CD4-positive, alpha-beta T cell treated with Interleukin-15 for 1 hour (primary cell): ENCODE measurements around the gene LILRA2.
"Not testable (repeated sequence)": the region's sequence is repeated elsewhere in the genome, so short reads cannot be mapped to it uniquely, and the experiment has no call there.

Experiments used
- DNase-seq: peaks from one replicate; pipeline ENCODE4 v3.0.0-alpha.2; 2020

The LILRA2 gene

DNA sequence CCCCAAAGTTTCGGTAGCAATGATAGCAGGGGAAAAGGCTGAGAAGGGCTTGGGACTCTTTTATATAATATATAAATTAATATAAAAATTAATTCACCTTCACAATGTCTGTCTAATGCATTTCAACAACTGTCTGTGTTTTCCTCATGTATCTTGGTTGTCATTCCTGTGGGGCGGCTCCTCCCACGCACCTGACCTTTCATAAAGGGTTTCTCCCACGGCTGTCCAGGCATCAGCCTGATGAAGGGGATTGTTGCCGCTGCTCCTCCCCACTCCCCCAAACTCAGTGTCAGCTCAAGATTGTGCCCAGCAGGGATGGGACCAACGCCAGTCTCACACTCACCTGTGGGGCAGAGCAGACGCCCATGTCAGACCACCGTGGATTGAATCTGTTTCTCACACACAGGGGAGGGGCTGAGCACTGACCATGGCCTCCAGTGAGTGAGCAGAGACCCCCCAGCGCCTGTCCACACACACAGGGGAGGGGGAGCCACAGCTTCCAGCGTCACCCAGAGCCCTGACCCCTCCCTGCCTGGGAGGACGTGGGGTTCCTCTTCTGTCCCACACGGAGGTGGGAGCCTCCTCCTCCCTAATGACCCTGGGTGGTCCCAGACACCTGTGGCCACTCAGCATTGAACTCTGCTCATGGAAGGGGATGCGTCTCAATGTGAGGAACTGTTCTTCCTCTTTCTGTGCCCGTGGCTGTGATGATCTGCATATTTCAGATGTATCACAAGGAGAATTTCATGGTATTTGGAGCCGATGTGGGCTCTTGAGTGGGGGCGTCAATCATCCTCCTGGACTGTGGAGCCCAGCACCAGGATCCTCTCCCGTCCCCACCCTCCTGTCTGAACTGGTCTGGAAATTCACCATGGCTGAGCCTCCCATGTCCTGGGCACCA lies 1.6 kb upstream of the LILRA2 start:
- DNase-seq = not testable (repeated sequence)

DNA sequence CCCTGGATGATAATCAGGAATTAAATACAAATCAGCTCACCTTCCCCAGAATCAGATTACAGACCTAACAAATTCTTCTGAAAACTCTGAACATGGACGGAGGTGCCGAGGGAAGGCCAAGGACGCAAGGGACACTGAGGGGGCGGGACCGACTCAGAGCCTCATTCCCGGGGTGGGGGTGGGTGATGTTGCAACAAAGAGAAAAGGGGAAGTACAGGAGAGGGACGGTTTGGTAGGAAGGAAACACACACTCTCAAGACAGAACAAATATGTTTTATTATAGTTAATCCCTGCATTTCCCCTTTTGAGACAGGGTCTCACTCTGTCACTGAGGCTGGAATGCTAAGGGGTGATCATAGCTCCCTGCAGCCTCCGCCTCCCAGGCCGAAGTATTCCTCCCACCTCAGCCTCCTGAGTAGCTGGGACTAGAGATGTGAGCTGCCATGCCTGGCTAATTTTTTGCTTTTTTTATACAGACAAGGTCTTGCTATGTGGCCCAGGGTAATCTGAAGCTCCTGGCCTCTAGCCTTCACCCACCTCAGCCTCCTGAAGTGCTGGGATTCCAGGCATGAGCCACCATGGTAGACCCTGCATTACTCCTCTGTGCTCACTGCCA lies 786 bp upstream of the LILRA2 start:
- peak; percentile 41 for DNase-seq

DNA sequence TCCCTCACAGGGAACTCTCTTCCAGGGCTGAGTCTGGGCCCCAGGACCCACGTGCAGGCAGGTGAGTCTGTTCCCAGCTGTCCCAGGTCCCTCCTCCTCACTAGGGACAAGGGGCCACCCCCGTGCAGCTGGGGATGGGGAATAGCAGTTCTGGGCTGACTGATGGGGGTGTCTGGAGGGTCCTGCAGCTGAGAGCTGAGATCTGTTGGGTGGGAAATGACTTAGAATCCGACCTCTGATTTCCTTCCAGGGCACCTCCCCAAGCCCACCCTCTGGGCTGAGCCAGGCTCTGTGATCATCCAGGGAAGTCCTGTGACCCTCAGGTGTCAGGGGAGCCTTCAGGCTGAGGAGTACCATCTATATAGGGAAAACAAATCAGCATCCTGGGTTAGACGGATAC lies 461 bp downstream of the LILRA2 start:
- no peak for DNase-seq

DNA sequence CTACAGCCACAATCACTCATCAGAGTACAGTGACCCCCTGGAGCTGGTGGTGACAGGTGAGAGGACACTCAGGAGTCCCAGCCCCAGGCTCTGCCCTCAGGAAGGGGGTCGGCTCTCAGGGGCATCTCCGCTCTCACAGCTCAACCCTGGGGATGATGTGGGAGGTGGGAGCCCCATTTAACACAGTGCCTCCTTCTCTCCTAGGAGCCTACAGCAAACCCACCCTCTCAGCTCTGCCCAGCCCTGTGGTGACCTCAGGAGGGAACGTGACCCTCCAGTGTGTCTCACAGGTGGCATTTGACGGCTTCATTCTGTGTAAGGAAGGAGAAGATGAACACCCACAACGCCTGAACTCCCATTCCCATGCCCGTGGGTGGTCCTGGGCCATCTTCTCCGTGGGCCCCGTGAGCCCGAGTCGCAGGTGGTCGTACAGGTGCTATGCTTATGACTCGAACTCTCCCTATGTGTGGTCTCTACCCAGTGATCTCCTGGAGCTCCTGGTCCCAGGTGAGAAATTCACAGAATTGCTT lies 1.0 kb downstream of the LILRA2 start:
- no peak for DNase-seq

DNA sequence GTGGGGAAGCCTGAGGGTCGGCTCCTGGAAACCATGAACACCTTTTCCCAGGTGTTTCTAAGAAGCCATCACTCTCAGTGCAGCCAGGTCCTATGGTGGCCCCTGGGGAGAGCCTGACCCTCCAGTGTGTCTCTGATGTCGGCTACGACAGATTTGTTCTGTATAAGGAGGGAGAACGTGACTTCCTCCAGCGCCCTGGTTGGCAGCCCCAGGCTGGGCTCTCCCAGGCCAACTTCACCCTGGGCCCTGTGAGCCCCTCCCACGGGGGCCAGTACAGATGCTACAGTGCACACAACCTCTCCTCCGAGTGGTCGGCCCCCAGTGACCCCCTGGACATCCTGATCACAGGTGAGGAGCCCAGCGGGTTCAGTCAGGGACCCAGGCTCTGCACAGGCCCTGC lies 1.6 kb downstream of the LILRA2 start:
- DNase-seq = not testable (repeated sequence)

DNA sequence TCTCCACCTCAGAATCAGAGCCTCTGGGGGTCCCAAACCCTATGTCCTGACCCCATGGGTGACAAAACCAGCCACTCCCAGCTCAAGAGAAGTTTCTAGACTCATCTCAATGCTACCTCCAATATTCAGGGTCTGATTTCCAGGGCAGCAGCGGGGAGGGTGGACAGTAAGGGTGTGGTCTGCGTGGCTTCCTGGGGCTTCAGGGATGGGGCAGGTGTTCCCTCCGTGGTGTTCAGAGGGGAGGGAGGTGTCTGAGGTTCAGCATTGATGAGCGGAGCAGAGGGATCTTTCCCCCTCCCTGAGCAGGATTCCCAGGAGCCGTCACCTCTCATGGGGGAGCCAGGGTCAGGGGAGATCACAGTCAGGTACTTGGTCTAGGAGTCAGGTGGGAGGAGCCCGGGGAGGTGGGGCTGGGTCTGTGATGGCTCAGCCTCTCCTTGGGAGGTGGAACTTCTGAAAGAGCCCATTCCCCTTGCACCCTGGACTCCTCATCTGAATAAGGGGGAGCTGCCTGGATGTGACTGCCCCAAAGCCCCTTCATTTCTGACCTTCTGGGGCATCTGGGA lies 2.9 kb downstream of the LILRA2 start:
- no peak for DNase-seq

DNA sequence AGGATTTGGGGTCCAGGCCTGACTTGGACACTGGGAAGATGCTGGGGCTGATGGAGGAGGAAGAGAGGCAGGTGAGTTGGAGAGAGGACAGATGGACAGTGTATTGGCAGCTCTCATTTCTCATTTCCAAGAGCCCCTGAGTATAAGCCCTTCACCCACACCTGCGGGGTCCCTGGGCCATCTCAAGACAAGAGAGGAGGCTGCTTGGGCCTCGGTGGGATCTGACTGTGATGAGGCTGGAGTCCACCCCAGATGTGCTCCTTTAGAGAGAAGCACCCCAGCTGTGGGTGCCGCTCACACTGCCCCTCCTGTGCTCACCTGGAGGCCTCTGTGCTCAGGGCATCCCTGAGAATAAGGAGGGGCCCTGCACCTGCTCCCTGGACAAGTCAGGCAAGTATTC lies 3.7 kb downstream of the LILRA2 start:
- no peak for DNase-seq

DNA sequence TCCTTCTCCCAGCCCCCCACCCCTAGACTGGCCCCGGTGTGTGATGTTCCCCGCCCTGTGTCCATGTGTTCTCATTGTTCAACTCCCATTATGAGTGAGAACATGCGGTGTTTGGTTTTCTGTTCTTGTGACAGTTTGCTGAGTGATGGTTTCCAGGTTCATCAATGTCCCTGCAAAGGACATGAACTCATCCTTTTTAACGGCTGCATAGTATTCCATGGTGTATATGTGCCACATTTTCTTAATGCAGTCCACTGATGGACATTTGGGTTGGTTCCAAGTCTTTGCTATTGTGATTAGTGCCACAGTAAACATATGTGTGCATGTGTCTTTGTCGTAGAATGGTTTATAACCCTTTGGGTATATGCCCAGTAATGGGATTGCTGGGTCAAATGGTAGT lies 4.7 kb downstream of the LILRA2 start:
- not testable (repeated sequence) for DNase-seq

DNA sequence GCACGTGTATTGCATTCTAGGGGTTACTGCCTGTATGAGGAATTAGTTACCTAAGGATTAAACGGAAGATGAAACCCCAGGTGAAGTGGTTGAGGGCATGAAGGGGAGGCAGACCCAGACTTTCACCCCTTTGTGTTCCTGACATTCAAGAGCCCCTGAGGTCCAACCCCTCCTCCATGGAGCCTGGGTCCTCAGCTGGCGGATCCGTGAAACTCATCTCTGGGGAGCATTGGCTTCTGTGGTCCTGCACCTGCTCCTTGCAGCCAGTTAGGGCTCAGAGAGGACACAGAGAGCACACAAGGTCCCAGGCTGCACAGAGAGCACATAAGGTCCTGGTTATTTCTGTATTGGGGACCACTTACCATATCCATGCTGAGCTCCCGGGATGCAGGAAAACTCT lies 12.8 kb downstream of the LILRA2 start:
- no peak for DNase-seq

DNA sequence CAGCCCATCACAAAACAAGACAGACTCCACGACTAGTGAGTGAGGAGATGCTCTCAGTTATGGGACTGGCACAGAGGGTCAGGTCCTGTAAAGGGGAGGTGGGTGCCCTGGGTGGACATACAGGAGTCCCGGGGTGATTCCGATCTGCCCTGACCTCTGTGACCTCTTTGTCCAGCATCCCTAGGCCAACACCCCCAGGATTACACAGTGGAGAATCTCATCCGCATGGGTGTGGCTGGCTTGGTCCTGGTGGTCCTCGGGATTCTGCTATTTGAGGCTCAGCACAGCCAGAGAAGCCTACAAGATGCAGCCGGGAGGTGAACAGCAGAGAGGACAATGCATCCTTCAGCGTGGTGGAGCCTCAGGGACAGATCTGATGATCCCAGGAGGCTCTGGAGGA lies 13.4 kb downstream of the LILRA2 start:
- DNase-seq = no peak

DNA sequence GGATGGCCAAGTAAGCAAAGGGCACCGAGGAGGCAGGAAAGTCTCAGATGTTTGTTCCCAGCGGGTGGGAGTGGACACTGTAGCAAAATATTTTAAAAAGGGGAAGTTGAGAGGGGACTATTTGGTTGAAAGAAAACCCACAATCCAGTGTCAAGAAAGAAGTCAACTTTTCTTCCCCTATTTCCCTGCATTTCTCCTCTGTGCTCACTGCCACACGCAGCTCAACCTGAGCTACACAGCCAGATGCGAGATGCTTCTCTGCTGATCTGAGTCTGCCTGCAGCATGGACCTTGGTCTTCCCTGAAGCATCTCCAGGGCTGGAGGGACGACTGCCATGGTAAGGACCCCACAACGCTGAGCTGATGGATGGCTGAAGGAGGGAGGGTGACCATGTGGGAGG lies 19.9 kb downstream of the LILRA2 start, which contains the start of gene LILRA1:
Gene LILRA1 (plus strand): TSS at position 188 of the 400 bp plus-strand sequence. CDS start 613 bp downstream, outside the sequence.
- DNase-seq = not testable (repeated sequence)

DNA sequence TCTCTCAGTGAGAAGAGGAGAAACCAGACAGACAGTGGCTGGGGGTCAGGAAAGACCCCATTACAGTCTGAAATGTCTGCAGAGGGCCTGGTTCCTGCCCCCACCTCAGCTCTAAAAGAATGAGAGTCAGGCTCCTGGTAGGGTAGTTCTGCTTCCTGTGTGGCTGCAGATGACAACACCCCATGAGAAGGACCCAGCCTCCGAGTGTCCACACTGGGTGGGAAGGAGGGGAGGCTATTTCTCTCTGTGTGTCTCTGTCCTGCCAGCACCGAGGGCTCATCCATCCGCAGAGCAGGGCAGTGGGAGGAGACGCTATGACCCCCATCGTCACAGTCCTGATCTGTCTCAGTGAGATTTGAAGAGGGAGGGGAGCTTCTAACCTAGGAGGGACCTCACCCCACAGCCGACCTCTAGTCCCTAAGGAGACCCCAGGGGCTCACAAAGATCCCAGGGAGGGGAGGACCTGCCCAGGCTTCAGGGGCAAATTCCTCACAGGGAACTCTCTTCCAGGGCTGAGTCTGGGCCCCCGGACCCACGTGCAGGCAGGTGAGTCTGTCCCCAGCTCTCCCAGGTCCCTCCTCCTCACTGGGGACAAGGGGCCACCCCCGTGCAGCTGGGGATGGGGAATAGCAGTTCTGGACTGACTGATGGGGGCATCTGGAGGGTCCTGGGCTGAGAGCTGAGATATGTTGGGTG lies 20.5 kb downstream of the LILRA2 start:
- not testable (repeated sequence) for DNase-seq

DNA sequence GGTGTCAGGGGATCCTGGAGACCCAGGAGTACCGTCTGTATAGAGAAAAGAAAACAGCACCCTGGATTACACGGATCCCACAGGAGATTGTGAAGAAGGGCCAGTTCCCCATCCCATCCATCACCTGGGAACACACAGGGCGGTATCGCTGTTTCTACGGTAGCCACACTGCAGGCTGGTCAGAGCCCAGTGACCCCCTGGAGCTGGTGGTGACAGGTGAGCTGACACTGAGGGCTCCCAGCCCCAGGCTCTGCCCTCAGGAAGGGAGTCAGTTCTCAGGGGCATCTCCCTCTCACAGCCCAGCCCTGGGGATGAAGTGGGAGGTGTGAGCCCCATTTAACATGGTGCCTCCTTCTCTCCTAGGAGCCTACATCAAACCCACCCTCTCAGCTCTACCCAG lies 21.1 kb downstream of the LILRA2 start:
- no peak for DNase-seq

DNA sequence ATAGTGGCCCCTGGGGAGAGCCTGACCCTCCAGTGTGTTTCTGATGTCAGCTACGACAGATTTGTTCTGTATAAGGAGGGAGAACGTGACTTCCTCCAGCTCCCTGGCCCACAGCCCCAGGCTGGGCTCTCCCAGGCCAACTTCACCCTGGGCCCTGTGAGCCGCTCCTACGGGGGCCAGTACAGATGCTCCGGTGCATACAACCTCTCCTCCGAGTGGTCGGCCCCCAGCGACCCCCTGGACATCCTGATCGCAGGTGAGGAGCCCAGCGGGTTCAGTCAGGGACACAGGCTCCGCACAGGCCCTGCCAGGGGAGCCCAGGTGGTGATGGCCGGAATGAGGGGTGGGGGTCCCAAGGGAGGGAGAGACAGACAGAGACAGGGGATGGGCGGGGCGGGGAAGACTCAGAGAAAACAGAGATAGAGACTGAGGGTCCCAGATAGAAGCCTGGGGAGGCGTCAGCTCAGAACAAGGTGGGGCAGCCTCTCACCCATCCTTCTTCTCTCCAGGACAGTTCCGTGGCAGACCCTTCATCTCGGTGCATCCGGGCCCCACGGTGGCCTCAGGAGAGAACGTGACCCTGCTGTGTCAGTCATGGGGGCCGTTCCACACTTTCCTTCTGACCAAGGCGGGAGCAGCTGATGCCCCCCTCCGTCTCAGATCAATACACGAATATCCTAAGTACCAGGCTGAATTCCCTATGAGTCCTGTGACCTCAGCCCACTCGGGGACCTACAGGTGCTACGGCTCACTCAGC lies 22.3 kb downstream of the LILRA2 start:
- not testable (repeated sequence) for DNase-seq

DNA sequence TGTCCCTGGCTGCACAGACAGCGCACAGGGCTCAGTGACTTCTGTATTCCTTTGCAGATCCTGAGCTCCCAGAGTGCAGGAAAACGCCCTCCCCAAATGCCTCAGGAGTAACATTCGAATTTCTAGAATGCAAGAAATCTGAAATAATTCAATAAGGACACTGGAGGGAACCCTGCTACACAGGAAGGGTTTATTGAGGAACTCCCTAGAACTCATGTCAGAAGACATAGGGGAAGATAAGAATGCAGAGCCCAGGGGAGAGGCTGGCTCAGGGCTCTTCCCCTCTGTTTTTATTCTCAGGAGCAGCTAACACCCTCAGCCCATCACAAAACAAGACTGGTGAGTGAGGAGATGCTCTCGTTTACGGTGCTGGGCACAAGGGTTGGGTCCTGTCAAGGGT lies 26.6 kb downstream of the LILRA2 start:
- DNase-seq = no peak

DNA sequence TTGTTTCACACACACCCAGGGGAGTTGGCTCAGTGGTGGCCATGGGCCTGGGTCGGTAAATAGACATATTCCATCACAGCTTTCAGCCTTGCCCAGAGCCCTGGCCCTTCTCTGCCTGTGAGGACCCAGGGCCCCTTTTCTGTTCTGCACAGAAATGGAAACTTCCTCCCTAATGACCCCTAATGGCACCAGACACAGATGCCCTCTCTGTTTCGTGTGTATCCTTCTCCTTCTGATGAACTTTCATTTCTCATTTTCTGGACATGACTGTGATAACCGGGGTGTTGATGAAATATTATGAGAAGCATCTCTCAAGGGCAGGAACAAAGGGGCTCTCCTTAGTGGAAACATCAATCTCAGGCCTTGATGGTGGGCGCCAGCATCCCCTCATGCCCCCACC lies 32.6 kb downstream of the LILRA2 start:
- DNase-seq = no peak

DNA sequence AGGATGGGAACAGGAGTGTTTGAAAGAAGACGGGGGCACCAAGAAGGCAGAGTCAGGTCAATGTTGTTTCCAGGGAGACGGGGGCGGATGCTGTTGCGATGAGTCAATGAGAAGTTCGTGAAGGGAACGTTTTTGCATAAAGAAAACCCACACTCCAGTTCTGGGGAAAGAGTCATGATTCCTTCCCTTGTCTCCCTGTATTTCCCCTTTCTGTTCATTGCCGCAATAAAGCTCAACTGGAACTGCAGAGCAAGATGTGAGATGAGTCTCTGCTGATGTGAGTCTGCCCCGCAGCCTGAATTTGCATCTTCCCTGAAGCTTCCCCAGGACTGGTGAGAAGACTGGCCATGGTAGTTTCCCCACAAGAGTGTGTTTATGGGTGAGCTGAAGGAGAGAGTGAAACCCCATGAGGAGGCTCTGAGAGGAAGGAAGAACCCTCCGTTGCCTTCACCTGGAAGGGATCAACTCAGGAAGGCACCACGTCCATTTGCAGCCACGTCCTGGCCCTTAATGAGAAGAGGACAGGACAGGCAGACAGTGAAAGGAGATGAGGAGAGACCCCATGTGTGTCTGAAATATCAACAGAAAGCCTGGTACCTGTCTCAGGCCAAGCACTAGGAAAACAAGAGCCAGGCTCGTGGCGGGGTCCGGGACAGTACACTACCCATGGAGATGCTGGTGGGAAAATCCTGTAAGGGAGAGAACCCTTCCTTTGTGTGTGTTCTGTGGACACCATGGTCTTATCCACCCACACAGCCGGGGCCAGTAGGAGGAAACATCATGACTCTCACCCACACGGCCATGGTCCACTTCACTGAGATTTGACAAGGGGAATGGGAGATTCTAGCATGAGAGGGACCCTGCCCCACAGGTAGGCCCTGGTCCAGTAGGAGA lies 33.5 kb downstream of the LILRA2 start:
- peak; percentile 32 for DNase-seq

DNA sequence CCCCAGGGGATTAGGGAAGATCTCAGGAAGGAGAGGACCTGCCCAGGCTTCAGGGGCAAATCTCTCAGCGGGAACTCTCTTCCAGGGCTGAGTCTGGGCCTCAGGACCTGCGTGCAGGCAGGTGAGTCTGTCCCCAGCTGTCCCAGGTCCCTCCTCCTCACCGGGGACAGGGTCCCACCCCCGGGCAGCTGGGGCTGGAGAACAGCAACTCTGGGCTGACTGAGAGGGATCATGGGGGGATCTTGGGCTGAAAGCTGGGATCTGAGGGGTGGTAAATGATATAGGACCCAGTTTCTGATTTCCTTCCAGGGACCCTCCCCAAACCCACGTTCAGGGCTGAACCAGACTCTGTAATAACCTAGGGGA lies 34.2 kb downstream of the LILRA2 start:
- DNase-seq = no peak

DNA sequence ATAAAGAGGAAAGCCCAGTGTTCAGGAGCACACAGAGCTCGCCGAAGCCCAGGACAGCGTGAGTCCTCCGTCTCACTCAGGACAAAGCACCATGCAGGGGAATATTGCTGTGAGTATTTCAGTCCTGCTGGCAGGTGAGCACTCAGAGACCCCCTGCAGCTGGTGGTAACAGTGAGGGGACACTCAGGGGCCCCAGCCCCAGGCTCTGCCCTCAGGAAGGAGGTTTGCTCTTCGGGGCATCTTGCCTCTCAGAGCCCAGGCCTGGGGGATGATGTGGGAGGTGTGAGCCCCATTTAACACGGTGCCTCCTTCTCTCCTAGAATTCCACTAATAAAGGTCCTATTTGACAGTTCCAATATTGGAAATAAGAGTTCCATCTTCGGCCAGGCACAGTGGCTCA lies 34.6 kb downstream of the LILRA2 start:
- DNase-seq = no peak

DNA sequence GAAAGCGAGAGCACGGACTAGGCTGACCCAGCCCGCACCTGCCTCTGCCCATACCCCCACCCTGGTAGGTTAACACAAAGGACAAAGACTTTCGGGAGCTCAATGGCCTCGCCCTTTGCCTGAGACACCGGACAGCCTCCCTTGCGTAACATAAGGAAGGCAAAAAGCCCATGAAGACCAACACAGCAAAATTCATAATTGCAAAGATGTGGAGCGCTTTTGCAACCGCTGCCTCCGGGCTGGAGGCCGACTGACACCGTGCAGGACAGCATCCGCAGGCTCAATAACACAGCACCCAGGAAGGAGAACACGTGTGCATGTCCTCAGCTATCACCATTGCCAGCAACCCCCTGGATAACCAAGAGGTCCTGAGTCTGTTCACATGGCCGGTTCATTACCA lies 35.2 kb downstream of the LILRA2 start:
- DNase-seq = no peak

DNA sequence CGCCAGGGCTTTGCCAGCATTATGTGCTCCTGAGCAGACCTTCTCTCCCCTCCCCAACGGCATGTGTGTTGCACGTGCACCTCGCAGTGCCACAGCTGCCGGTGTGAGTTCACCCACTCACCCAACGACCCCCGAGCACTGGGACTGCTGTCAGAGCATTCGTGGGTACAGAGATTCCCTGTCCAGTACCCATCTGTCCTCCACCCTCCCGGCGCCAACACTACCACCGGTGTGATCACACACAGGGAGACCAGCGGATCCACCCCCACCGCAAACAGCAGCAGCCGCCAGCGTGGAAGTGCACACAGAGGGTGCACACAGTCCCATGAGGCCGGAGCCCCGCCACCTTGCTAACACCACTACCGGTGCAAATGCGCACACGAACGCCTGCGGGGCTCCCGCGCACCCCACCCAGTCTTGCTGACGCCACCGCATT lies 35.8 kb downstream of the LILRA2 start:
- DNase-seq = no peak
